ENCODE data around the gene TRAM2. TPM values are rescaled to one million over a fixed set of nuclear protein-coding genes. Genes with fewer than 3 reads are reported as not detected.

TRAM2 gene
- polyA plus RNA-seq, 1 donor = 44.1 TPM

- WGBS (ENCODE audit: insufficient coverage, low lambda C conversion rate) = no CpG with 5 or more reads among the region's 1 CpG
- Histone ChIP-seq H3K27me3 (ENCODE audit: control insufficient read depth, insufficient read depth, low read length) (no peaks in the 10 kb centered on the region), H3K4me3 (ENCODE audit: low read length) (no peak overlapping the region), H3K4me1 (ENCODE audit: control insufficient read depth, insufficient read depth, low read length) (no peaks in the 10 kb centered on the region), H3K36me3 (ENCODE audit: control insufficient read depth, insufficient read depth, low read length) (peaks cover 48% of the 10 kb centered on the region), H3K9me3 (ENCODE audit: control insufficient read depth, low read depth, low read length) (no peaks in the 10 kb centered on the region), H3K27ac (ENCODE audit: low read length) (no peak overlapping the region)
- no peak for DNase-seq
Measured at GRCh38 chr6:52531834-52532233, 45.0 kb downstream of the TRAM2 start.

- Histone ChIP-seq H3K9me3 (ENCODE audit: control insufficient read depth, low read depth, low read length) (no peaks in the 10 kb centered on the region), H3K4me3 (ENCODE audit: low read length) (no peak overlapping the region), H3K27ac (ENCODE audit: low read length) (no peak overlapping the region), H3K36me3 (ENCODE audit: control insufficient read depth, insufficient read depth, low read length) (peaks cover 45% of the 10 kb centered on the region), H3K4me1 (ENCODE audit: control insufficient read depth, insufficient read depth, low read length) (no peaks in the 10 kb centered on the region), H3K27me3 (ENCODE audit: control insufficient read depth, insufficient read depth, low read length) (no peaks in the 10 kb centered on the region)
- 100% methylated on average over 2 of the region's 4 CpGs for WGBS (ENCODE audit: insufficient coverage, low lambda C conversion rate)
- DNase-seq = no peak
Measured at GRCh38 chr6:52531396-52531795, 45.5 kb downstream of the TRAM2 start.

DNA sequence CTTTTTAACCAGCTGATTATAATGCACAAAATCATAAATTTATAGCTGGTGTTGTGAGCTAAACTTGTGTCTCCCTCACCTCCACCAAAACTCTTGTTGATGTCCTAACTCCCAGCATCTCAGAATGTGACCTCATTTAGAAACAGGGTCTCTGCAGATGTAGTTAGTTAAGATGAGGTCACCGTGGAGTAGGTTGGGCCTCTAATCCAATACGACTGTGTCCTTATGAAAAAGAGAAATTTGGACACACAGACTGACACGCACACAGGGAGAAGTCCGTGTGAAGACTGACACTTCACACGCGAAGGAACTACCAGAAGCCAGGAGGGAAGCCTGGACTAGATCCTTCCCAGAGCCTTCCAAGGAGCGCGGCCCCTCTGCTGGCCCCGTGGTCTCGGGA lies 46.5 kb downstream of the TRAM2 start:
- no peak overlapping the region for H3K27ac ChIP-seq (ENCODE audit: low read length)
- H3K4me3 ChIP-seq (ENCODE audit: low read length) = no peak overlapping the region
- DNase-seq = no peak
- WGBS (ENCODE audit: insufficient coverage, low lambda C conversion rate) = no CpG with 5 or more reads among the region's 10 CpGs
- no peaks in the 10 kb centered on the region for H3K27me3 ChIP-seq (ENCODE audit: control insufficient read depth, insufficient read depth, low read length)
- no peaks in the 10 kb centered on the region for H3K4me1 ChIP-seq (ENCODE audit: control insufficient read depth, insufficient read depth, low read length)
- H3K36me3 ChIP-seq (ENCODE audit: control insufficient read depth, insufficient read depth, low read length) = peaks cover 42% of the 10 kb centered on the region
- H3K9me3 ChIP-seq (ENCODE audit: control insufficient read depth, low read depth, low read length) = no peaks in the 10 kb centered on the region

DNA sequence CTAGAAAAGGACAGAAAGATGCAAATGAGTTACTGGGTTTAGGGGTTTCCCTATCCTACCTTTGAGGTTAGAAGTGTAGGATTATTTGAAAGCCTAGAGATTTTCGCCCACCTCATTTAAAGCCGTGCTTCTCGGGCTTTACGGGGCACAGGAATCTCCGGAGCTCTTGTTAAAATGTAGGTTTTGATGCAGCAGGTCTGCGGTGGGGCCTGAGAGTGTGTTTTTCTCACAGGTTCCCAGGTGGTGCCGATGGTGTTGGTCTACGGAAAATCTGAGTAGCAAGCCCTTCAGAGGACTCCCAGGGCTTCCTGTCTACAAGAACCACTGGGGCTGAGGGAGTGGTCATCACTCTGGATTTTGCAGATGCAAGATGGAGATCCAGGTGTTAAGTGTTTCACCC lies 47.5 kb downstream of the TRAM2 start:
- Histone ChIP-seq H3K27ac (ENCODE audit: low read length) (no peak overlapping the region), H3K27me3 (ENCODE audit: control insufficient read depth, insufficient read depth, low read length) (no peaks in the 10 kb centered on the region), H3K4me3 (ENCODE audit: low read length) (no peak overlapping the region), H3K36me3 (ENCODE audit: control insufficient read depth, insufficient read depth, low read length) (peaks cover 35% of the 10 kb centered on the region), H3K4me1 (ENCODE audit: control insufficient read depth, insufficient read depth, low read length) (no peaks in the 10 kb centered on the region), H3K9me3 (ENCODE audit: control insufficient read depth, low read depth, low read length) (no peaks in the 10 kb centered on the region)
- DNase-seq = no peak
- WGBS (ENCODE audit: insufficient coverage, low lambda C conversion rate) = no CpG with 5 or more reads among the region's 8 CpGs

DNA sequence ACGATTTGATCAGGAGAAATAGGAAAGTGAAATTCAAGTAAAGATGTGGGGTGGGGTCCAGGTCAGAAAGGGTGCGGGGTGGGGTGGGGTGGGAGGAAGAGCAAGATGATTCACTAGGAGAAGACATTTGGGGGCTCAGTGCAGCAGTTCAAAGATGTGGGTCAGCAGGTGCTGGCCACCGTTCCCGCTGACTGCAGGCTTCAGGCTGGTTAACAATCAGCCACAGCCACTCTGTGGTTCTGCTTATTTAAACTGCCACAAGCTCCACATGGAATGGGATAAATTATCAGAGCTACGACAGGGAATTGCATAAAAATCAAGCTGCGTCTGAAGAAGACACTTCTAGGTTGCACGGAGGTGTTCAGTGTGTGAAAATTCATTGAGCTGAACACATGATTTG lies 49.4 kb downstream of the TRAM2 start:
- no peaks in the 10 kb centered on the region for H3K4me1 ChIP-seq (ENCODE audit: control insufficient read depth, insufficient read depth, low read length)
- no peaks in the 10 kb centered on the region for H3K27me3 ChIP-seq (ENCODE audit: control insufficient read depth, insufficient read depth, low read length)
- no peak overlapping the region for H3K4me3 ChIP-seq (ENCODE audit: low read length)
- no peaks in the 10 kb centered on the region for H3K9me3 ChIP-seq (ENCODE audit: control insufficient read depth, low read depth, low read length)
- no peak for DNase-seq
- WGBS (ENCODE audit: insufficient coverage, low lambda C conversion rate) = 100% methylated on average over 1 of the region's 7 CpGs
- H3K27ac ChIP-seq (ENCODE audit: low read length) = no peak overlapping the region
- peaks cover 26% of the 10 kb centered on the region for H3K36me3 ChIP-seq (ENCODE audit: control insufficient read depth, insufficient read depth, low read length)

GRCh38 chr6:52526634-52527033 lies 50.2 kb downstream of the TRAM2 start:
- Histone ChIP-seq H3K36me3 (ENCODE audit: control insufficient read depth, insufficient read depth, low read length) (peaks cover 22% of the 10 kb centered on the region), H3K9me3 (ENCODE audit: control insufficient read depth, low read depth, low read length) (no peaks in the 10 kb centered on the region), H3K4me1 (ENCODE audit: control insufficient read depth, insufficient read depth, low read length) (peaks cover 6% of the 10 kb centered on the region), H3K27me3 (ENCODE audit: control insufficient read depth, insufficient read depth, low read length) (no peaks in the 10 kb centered on the region), H3K4me3 (ENCODE audit: low read length) (no peak overlapping the region), H3K27ac (ENCODE audit: low read length) (no peak overlapping the region)
- DNase-seq = no peak
- WGBS (ENCODE audit: insufficient coverage, low lambda C conversion rate) = no CpG with 5 or more reads among the region's 4 CpGs

- no peak for DNase-seq
- H3K27ac ChIP-seq (ENCODE audit: low read length) = no peak overlapping the region
- H3K36me3 ChIP-seq (ENCODE audit: control insufficient read depth, insufficient read depth, low read length) = peaks cover 17% of the 10 kb centered on the region
- no peaks in the 10 kb centered on the region for H3K27me3 ChIP-seq (ENCODE audit: control insufficient read depth, insufficient read depth, low read length)
- no CpG with 5 or more reads among the region's 4 CpGs for WGBS (ENCODE audit: insufficient coverage, low lambda C conversion rate)
- H3K4me3 ChIP-seq (ENCODE audit: low read length) = no peak overlapping the region
- no peaks in the 10 kb centered on the region for H3K9me3 ChIP-seq (ENCODE audit: control insufficient read depth, low read depth, low read length)
- peaks cover 6% of the 10 kb centered on the region for H3K4me1 ChIP-seq (ENCODE audit: control insufficient read depth, insufficient read depth, low read length)
Measured at GRCh38 chr6:52524918-52525317, 51.9 kb downstream of the TRAM2 start.

- Histone ChIP-seq H3K27me3 (ENCODE audit: control insufficient read depth, insufficient read depth, low read length) (no peaks in the 10 kb centered on the region), H3K36me3 (ENCODE audit: control insufficient read depth, insufficient read depth, low read length) (peaks cover 17% of the 10 kb centered on the region), H3K4me1 (ENCODE audit: control insufficient read depth, insufficient read depth, low read length) (peaks cover 6% of the 10 kb centered on the region), H3K9me3 (ENCODE audit: control insufficient read depth, low read depth, low read length) (no peaks in the 10 kb centered on the region), H3K27ac (ENCODE audit: low read length) (no peak overlapping the region), H3K4me3 (ENCODE audit: low read length) (no peak overlapping the region)
- DNase-seq = no peak
- 92% methylated on average over 2 of the region's 6 CpGs for WGBS (ENCODE audit: insufficient coverage, low lambda C conversion rate)
Measured at GRCh38 chr6:52523378-52524142, 53.3 kb downstream of the TRAM2 start.

GRCh38 chr6:52522655-52523054 lies 54.2 kb downstream of the TRAM2 start:
- no peak overlapping the region for H3K27ac ChIP-seq (ENCODE audit: low read length)
- H3K4me1 ChIP-seq (ENCODE audit: control insufficient read depth, insufficient read depth, low read length) = peaks cover 11% of the 10 kb centered on the region
- no peak for DNase-seq
- WGBS (ENCODE audit: insufficient coverage, low lambda C conversion rate) = 76% methylated on average over 2 of the region's 3 CpGs
- H3K9me3 ChIP-seq (ENCODE audit: control insufficient read depth, low read depth, low read length) = no peaks in the 10 kb centered on the region
- H3K36me3 ChIP-seq (ENCODE audit: control insufficient read depth, insufficient read depth, low read length) = peaks cover 16% of the 10 kb centered on the region
- H3K27me3 ChIP-seq (ENCODE audit: control insufficient read depth, insufficient read depth, low read length) = no peaks in the 10 kb centered on the region
- H3K4me3 ChIP-seq (ENCODE audit: low read length) = no peak overlapping the region

DNA sequence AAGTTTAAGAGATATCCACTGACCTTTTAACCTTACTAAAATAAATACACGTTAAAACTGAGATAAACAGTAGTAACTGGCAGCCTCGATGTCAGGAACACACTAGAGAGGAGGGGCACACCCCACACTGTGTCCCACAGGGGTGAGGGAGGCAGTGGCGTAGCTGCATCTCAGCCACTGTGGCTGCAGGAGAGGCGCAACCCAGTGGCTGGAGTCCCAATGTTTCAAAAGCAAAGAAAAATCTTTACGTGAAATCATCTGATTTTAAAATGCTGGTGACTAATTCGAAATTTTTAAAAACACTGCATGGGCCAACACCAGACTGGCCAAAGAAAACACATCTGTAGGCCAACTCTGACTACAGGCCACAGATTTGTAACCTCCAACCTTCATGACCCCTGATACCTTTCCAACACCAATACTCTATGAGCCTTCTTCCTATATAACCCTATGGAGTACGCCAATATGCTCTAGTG lies 54.7 kb downstream of the TRAM2 start:
- Histone ChIP-seq H3K9me3 (ENCODE audit: control insufficient read depth, low read depth, low read length) (no peaks in the 10 kb centered on the region), H3K27ac (ENCODE audit: low read length) (no peak overlapping the region), H3K4me1 (ENCODE audit: control insufficient read depth, insufficient read depth, low read length) (peaks cover 15% of the 10 kb centered on the region), H3K36me3 (ENCODE audit: control insufficient read depth, insufficient read depth, low read length) (peaks cover 16% of the 10 kb centered on the region), H3K4me3 (ENCODE audit: low read length) (no peak overlapping the region), H3K27me3 (ENCODE audit: control insufficient read depth, insufficient read depth, low read length) (no peaks in the 10 kb centered on the region)
- DNase-seq = no peak
- WGBS (ENCODE audit: insufficient coverage, low lambda C conversion rate) = 79% methylated on average over 3 of the region's 7 CpGs

GRCh38 chr6:52519618-52520017 lies 57.2 kb downstream of the TRAM2 start:
- peaks cover 15% of the 10 kb centered on the region for H3K4me1 ChIP-seq (ENCODE audit: control insufficient read depth, insufficient read depth, low read length)
- WGBS (ENCODE audit: insufficient coverage, low lambda C conversion rate) = 80% methylated on average over 2 of the region's 4 CpGs
- no peaks in the 10 kb centered on the region for H3K27me3 ChIP-seq (ENCODE audit: control insufficient read depth, insufficient read depth, low read length)
- no peak overlapping the region for H3K27ac ChIP-seq (ENCODE audit: low read length)
- DNase-seq = no peak
- H3K36me3 ChIP-seq (ENCODE audit: control insufficient read depth, insufficient read depth, low read length) = peaks cover 34% of the 10 kb centered on the region
- no peaks in the 10 kb centered on the region for H3K9me3 ChIP-seq (ENCODE audit: control insufficient read depth, low read depth, low read length)
- H3K4me3 ChIP-seq (ENCODE audit: low read length) = no peak overlapping the region
